BJ (cell line): ENCODE results near the gene MRNIP. TPM values are rescaled to one million over a fixed set of nuclear protein-coding genes. Genes with fewer than 3 reads are reported as not detected.

Source experiments
- CTCF ChIA-PET: fragments of 350-600 bp; formaldehyde crosslinking; extraction: SDS; loops from one replicate; lab custom pipeline; 2021; ENCODE audit warnings: antibody characterized with exemption, inconsistent platforms; lab: Yijun Ruan, JAX
- POLR2A ChIA-PET: fragments of 300-600 bp; sonication (Branson Sonifier 250); formaldehyde crosslinking; extraction: SDS; loops from one replicate; lab custom pipeline; 2021; ENCODE audit warnings: antibody characterized with exemption; lab: Charles Lee
- DNase-seq: peaks from one replicate; pipeline ENCODE4 v3.0.0-alpha.2; 2011; ENCODE audit warnings: low read depth
- H3K27me3 ChIP-seq: 2 replicates; pipeline ENCODE4 v1.6.0; 2011; ENCODE audit warnings: low read length; ENCODE audit not compliant: control insufficient read depth, insufficient read depth
- H3K36me3 ChIP-seq: 2 replicates; pipeline ENCODE4 v1.5.1; 2011; ENCODE audit warnings: low read length; ENCODE audit not compliant: control insufficient read depth, insufficient read depth
- H3K4me3 ChIP-seq: 2 replicates; pipeline ENCODE4 v1.5.1; 2011; ENCODE audit warnings: low read depth, mild to moderate bottlenecking, control low read depth, low read length
- CTCF ChIP-seq: IDR thresholded peaks from 2 replicates; pipeline ENCODE4 v1.5.1; 2011; ENCODE audit warnings: low read depth, mild to moderate bottlenecking, control low read depth, inconsistent platforms, low read length, moderate library complexity; ENCODE audit not compliant: insufficient read depth
- polyA plus RNA-seq: library from polyadenylated mRNA; depleted of rRNA; stranded (reverse); fragments of >200 nt; gene quantifications from 2 replicates; pipeline ENCODE4 v1.2.3, GENCODE V29; 2011

Gene MRNIP
- polyA plus RNA-seq, 1 experiment: 14.1 TPM

DNA sequence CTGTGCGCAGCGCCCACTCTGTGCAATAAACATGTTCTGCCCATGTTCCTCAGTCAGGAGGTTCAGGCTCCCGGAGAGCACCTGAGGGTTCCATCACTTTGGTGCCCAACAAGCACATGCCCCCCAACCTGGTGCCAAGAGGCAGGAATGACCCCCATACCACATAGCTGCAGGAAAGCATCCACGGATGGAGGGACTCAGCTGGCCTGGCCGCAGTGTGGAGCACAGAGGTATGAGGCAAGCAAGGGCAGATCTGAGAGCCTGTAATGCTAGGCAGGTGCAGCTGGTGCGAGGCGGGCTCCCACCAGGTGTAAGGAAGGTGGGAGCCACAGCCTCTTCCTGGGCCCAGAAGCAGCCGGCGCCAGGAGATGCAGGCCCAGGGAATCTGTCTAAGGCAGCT, 4.3 kb upstream of the MRNIP start:
- TF ChIP-seq CTCF: no peak
- DNase-seq: no peak
- ChIA-PET POLR2A (no interaction called here), CTCF (interaction anchor here (2.9 kb wide), 1 partner anchor 9 kb away, joined by 10 read pairs; no protein-coding TSS in a partner anchor)
- peaks cover 29% of the 10 kb centered on the region for H3K36me3 ChIP-seq
- H3K27me3 ChIP-seq: no peaks in the 10 kb centered on the region
- H3K4me3 ChIP-seq: no peak overlapping the region

- no peak for TF ChIP-seq CTCF
- H3K4me3 ChIP-seq: no peak overlapping the region
- ChIA-PET CTCF (interaction anchor here (2.9 kb wide), 1 partner anchor 9 kb away, joined by 10 read pairs; no protein-coding TSS in a partner anchor), POLR2A (no interaction called here)
- DNase-seq: no peak
- H3K36me3 ChIP-seq: peaks cover 28% of the 10 kb centered on the region
- no peaks in the 10 kb centered on the region for H3K27me3 ChIP-seq
Measured at GRCh38 chr5:179862296-179862695, 3.7 kb upstream of the MRNIP start.

GRCh38 chr5:179860301-179860700, 1.7 kb upstream of the MRNIP start:
- ChIA-PET CTCF (no interaction called here), POLR2A (no interaction called here)
- TF ChIP-seq CTCF: no peak
- no peak for DNase-seq
- Histone ChIP-seq H3K27me3 (no peaks in the 10 kb centered on the region), H3K4me3 (no peak overlapping the region), H3K36me3 (peaks cover 24% of the 10 kb centered on the region)

GRCh38 chr5:179858241-179858585, 404 bp downstream of the MRNIP start:
- Histone ChIP-seq H3K36me3 (peaks cover 10% of the 10 kb centered on the region), H3K4me3 (peak overlapping the region; percentile 95), H3K27me3 (no peaks in the 10 kb centered on the region)
- DNase-seq: no peak
- no peak for TF ChIP-seq CTCF
- ChIA-PET POLR2A (interaction anchor here (0.6 kb wide), 1 partner anchor 19 kb away, joined by 4 read pairs; no protein-coding TSS in a partner anchor), CTCF (interaction anchor here (1.5 kb wide), 1 partner anchor 11 kb away, joined by 3 read pairs; no protein-coding TSS in a partner anchor)

DNA sequence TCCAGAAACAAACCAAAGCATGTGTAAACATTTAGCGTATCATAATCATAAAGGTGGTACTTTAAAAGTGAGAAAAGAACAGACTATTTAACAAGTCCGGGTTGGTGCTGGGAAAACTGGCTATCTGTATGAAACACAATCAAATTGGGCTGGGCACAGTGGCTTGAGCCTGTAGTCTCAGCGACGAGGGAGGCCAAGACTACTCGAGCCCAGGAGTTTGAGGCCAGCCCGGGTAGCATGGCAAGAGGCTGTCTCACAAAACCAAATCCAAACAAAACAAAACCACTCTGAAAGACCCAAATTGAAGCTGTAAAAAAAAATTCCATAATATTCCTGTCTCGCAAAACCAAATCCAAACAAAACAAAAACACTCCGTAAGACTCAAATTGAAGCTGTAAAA, 4.3 kb downstream of the MRNIP start:
- no peak for TF ChIP-seq CTCF
- Histone ChIP-seq H3K36me3 (peaks cover 13% of the 10 kb centered on the region), H3K4me3 (no peak overlapping the region), H3K27me3 (no peaks in the 10 kb centered on the region)
- ChIA-PET POLR2A (no interaction called here), CTCF (interaction anchor here (1.2 kb wide), 1 partner anchor 9 kb away, joined by 3 read pairs; no protein-coding TSS in a partner anchor)
- no peak for DNase-seq
